DOHH2 (cell line): ENCODE results near the gene CAMTA1.

Experiments
- H3F3A ChIP-seq: fragments of 200-600 bp; sonication (generic), shearing (Covaris generic); 2 replicates; pipeline ENCODE4 v1.6.0; 2016; ENCODE audit warnings: antibody characterized with exemption, mild to moderate bottlenecking; ENCODE audit not compliant: control insufficient read depth, insufficient read depth
- H3K27ac ChIP-seq: fragments of 200-600 bp; sonication (generic); 2 replicates; pipeline ENCODE4 v1.5.1; 2014; ENCODE audit warnings: low read depth, mild to moderate bottlenecking, low read length, moderate library complexity
- H3K27me3 ChIP-seq: fragments of 200-600 bp; sonication (generic); 2 replicates; pipeline ENCODE4 v1.6.1; 2014; ENCODE audit warnings: mild to moderate bottlenecking, low read length, mixed read lengths; ENCODE audit not compliant: control insufficient read depth
- H3K36me3 ChIP-seq: fragments of 200-600 bp; sonication (generic); 2 replicates; pipeline ENCODE4 v1.6.1; 2014; ENCODE audit warnings: mild to moderate bottlenecking, low read length, moderate library complexity, mixed read lengths; ENCODE audit not compliant: control insufficient read depth
- H3K4me1 ChIP-seq: fragments of 200-600 bp; sonication (generic); 2 replicates; pipeline ENCODE4 v1.6.1; 2014; ENCODE audit warnings: mild to moderate bottlenecking, low read length, mixed read lengths; ENCODE audit not compliant: control insufficient read depth
- H3K4me2 ChIP-seq: fragments of 200-600 bp; sonication (generic); 2 replicates; pipeline ENCODE4 v1.6.0; 2014; ENCODE audit warnings: mild to moderate bottlenecking, low read length, moderate library complexity
- H3K4me3 ChIP-seq: fragments of 200-600 bp; sonication (generic); 2 replicates; pipeline ENCODE4 v1.5.1; 2014; ENCODE audit warnings: mild to moderate bottlenecking, low read length, mixed read lengths
- H3K79me2 ChIP-seq: fragments of 200-600 bp; sonication (generic); 2 replicates; pipeline ENCODE4 v1.6.1; 2014; ENCODE audit warnings: mild to moderate bottlenecking, low read length, mixed read lengths; ENCODE audit not compliant: control insufficient read depth
- H3K9me2 ChIP-seq: fragments of 200-600 bp; sonication (generic); replicated peaks from 2 replicates; pipeline ENCODE4 v1.6.1; 2014; ENCODE audit warnings: mild to moderate bottlenecking, low read length, mixed read lengths; ENCODE audit not compliant: control insufficient read depth
- H3K9me3 ChIP-seq: fragments of 200-600 bp; sonication (generic); 2 replicates; pipeline ENCODE4 v1.6.1; 2014; ENCODE audit warnings: antibody characterized with exemption, low read length, mixed read lengths; ENCODE audit not compliant: control insufficient read depth, insufficient read depth
- H4K20me1 ChIP-seq: fragments of 200-600 bp; sonication (generic); 2 replicates; pipeline ENCODE4 v1.6.0; 2014; ENCODE audit warnings: low read depth, mild to moderate bottlenecking, antibody characterized with exemption, low read length, moderate library complexity; ENCODE audit not compliant: control insufficient read depth, insufficient read depth
- EZH2phosphoT487 ChIP-seq: fragments of 200-600 bp; sonication (generic); IDR thresholded peaks from 2 replicates; pipeline ENCODE4 v1.6.1; 2017; ENCODE audit warnings: borderline replicate concordance, mild to moderate bottlenecking, antibody characterized with exemption, low read length, moderate library complexity, mixed read lengths
- TF ChIP-seq, protein P1 (sequence below): fragments of 200-600 bp; sonication (generic); IDR thresholded peaks from one replicate; pipeline ENCODE4 v1.5.1; 2014; ENCODE audit warnings: antibody characterized with exemption, mild to moderate bottlenecking, low read depth, low read length; ENCODE audit not compliant: poor library complexity, severe bottlenecking

The CAMTA1 gene

GRCh38 chr1:7076117-7076516, 290.9 kb downstream of the CAMTA1 start:
- H3K4me2 ChIP-seq: no peak overlapping the region

GRCh38 chr1:7076572-7076971, 291.3 kb downstream of the CAMTA1 start:
- Histone ChIP-seq H3F3A (no peaks in the 10 kb centered on the region), H3K4me2 (no peak overlapping the region), H3K36me3 (no peaks in the 10 kb centered on the region), H3K9me2 (no peaks in the 10 kb centered on the region), H3K4me3 (no peak overlapping the region), H3K79me2 (no peaks in the 10 kb centered on the region), H3K27me3 (no peaks in the 10 kb centered on the region; the same call in 1 of the 2 replicates), H3K9me3 (no peaks in the 10 kb centered on the region), H4K20me1 (no peaks in the 10 kb centered on the region), H3K27ac (no peak overlapping the region), H3K4me1 (no peaks in the 10 kb centered on the region)
- TF ChIP-seq EZH2phosphoT487: no peak
- TF ChIP-seq, protein P1, sequence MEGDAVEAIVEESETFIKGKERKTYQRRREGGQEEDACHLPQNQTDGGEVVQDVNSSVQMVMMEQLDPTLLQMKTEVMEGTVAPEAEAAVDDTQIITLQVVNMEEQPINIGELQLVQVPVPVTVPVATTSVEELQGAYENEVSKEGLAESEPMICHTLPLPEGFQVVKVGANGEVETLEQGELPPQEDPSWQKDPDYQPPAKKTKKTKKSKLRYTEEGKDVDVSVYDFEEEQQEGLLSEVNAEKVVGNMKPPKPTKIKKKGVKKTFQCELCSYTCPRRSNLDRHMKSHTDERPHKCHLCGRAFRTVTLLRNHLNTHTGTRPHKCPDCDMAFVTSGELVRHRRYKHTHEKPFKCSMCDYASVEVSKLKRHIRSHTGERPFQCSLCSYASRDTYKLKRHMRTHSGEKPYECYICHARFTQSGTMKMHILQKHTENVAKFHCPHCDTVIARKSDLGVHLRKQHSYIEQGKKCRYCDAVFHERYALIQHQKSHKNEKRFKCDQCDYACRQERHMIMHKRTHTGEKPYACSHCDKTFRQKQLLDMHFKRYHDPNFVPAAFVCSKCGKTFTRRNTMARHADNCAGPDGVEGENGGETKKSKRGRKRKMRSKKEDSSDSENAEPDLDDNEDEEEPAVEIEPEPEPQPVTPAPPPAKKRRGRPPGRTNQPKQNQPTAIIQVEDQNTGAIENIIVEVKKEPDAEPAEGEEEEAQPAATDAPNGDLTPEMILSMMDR: no peak

More at GRCh38 chr1:7076117-7076516, 290.9 kb downstream of the CAMTA1 start:
- Histone ChIP-seq H3K4me3 (no peak overlapping the region), H3F3A (no peaks in the 10 kb centered on the region), H3K79me2 (no peaks in the 10 kb centered on the region), H3K27ac (no peak overlapping the region), H4K20me1 (no peaks in the 10 kb centered on the region), H3K9me3 (no peaks in the 10 kb centered on the region), H3K9me2 (no peaks in the 10 kb centered on the region), H3K4me1 (no peaks in the 10 kb centered on the region), H3K36me3 (no peaks in the 10 kb centered on the region), H3K27me3 (no peaks in the 10 kb centered on the region; the same call in 1 of the 2 replicates)
- no peak for TF ChIP-seq EZH2phosphoT487
- TF ChIP-seq, protein P1: no peak

- no peak for TF ChIP-seq EZH2phosphoT487
- TF ChIP-seq, protein P1: no peak
- Histone ChIP-seq H4K20me1 (no peaks in the 10 kb centered on the region), H3K9me2 (no peaks in the 10 kb centered on the region), H3K79me2 (no peaks in the 10 kb centered on the region), H3K27ac (no peak overlapping the region), H3F3A (no peaks in the 10 kb centered on the region), H3K4me2 (no peak overlapping the region), H3K4me3 (no peak overlapping the region), H3K4me1 (no peaks in the 10 kb centered on the region), H3K27me3 (no peaks in the 10 kb centered on the region; the same call in 1 of the 2 replicates), H3K36me3 (no peaks in the 10 kb centered on the region), H3K9me3 (no peaks in the 10 kb centered on the region)
These were observed 291.9 kb downstream of the CAMTA1 start for GRCh38 chr1:7077136-7077535.
